Mesothelial cell of epicardium (in vitro differentiated cells): Measurements from ENCODE around the gene MMD. TPM values are rescaled to one million over a fixed set of nuclear protein-coding genes. Genes with fewer than 3 reads are reported as not detected.

Source experiments
- DNase-seq, 2 experiments: peaks; one replicate each; pipeline ENCODE4 v3.0.0; 2021; ENCODE audit warnings: low spot score in 2 of 2; ENCODE audit not compliant: unreplicated experiment in 2 of 2
- H3K27ac Mint-ChIP-seq: 2 replicates; pipeline ENCODE4 v1.8.0; 2021; ENCODE audit warnings: mixed read lengths
- H3K27me3 Mint-ChIP-seq: 2 replicates; pipeline ENCODE4 v1.8.0; 2021; ENCODE audit warnings: low read depth, mixed read lengths
- H3K36me3 Mint-ChIP-seq: 2 replicates; pipeline ENCODE4 v1.8.0; 2021; ENCODE audit warnings: mixed read lengths
- H3K4me1 Mint-ChIP-seq: 2 replicates; pipeline ENCODE4 v1.8.0; 2021; ENCODE audit warnings: mixed read lengths
- H3K4me3 Mint-ChIP-seq: 2 replicates; pipeline ENCODE4 v1.8.0; 2021; ENCODE audit warnings: mild to moderate bottlenecking, moderate library complexity, mixed read lengths
- H3K9me3 Mint-ChIP-seq: 2 replicates; pipeline ENCODE4 v1.8.0; 2021; ENCODE audit warnings: mixed read lengths
- total RNA-seq: library from RNA; stranded (reverse); gene quantifications from 3 replicates; pipeline ENCODE4 v1.2.1, GENCODE V29; 2021
- TF ChIP-seq, protein P1 (sequence below): fragments of 200-600 bp; sonication (generic); IDR thresholded peaks from one replicate; pipeline ENCODE4 v1.5.0; 2021; ENCODE audit warnings: antibody characterized with exemption; ENCODE audit not compliant: unreplicated experiment

The MMD gene
- total RNA-seq, 1 donor from 2014 or later = 36.6 TPM

DNA sequence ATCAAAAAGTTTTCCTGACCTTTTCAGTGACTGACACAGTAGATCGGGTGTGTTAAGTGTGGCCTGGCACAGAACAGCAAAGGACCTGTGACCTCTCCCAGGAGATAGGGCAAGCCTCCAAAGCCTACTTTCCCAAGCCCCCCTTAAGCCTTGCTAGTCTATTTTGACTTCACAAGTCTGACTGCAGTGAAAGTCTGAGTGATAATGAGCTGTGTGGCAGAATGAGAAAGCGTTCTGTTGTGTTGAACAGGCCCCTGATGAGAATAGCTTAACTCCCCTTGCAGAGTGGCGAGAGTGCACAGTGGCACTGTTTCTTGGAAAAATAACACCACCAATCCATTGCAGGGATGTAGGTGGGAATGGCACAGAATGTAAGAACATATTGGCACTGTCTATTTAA, 32.8 kb downstream of the MMD start:
- Mint-ChIP-seq H3K4me1 (peaks cover 16% of the 10 kb centered on the region), H3K36me3 (peaks cover 7% of the 10 kb centered on the region), H3K9me3 (no peaks in the 10 kb centered on the region), H3K4me3 (no peak overlapping the region), H3K27ac (peak overlapping the region; percentile 1), H3K27me3 (no peaks in the 10 kb centered on the region)
- TF ChIP-seq, protein P1, sequence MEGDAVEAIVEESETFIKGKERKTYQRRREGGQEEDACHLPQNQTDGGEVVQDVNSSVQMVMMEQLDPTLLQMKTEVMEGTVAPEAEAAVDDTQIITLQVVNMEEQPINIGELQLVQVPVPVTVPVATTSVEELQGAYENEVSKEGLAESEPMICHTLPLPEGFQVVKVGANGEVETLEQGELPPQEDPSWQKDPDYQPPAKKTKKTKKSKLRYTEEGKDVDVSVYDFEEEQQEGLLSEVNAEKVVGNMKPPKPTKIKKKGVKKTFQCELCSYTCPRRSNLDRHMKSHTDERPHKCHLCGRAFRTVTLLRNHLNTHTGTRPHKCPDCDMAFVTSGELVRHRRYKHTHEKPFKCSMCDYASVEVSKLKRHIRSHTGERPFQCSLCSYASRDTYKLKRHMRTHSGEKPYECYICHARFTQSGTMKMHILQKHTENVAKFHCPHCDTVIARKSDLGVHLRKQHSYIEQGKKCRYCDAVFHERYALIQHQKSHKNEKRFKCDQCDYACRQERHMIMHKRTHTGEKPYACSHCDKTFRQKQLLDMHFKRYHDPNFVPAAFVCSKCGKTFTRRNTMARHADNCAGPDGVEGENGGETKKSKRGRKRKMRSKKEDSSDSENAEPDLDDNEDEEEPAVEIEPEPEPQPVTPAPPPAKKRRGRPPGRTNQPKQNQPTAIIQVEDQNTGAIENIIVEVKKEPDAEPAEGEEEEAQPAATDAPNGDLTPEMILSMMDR = no peak
- DNase-seq = no peak

DNA sequence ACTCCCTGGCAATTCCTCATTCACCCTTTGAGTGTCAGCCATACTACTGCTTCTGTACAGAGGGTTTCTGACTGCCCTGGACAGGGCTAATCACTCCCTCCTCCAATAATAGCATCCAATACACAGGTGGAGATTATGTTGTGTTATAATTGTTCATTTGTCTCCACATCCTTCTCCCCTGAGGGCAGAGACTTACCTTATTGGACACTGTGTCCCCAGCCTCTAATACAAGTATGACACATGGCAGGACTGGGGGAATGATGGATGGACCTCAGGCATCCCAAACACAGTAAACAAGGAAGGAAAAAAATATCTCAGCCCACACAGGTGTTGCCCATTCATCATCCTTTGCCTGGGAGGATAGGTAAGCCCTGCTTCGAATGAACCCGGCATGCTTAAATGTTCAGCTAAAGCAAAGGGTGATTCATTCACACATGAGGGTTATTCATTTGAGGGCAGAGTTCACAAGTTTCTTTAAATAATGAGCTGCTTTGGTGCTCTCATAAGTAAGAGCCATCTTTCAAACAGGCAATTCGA, 34.8 kb downstream of the MMD start:
- no peak overlapping the region for H3K4me3 Mint-ChIP-seq
- no peaks in the 10 kb centered on the region for H3K36me3 Mint-ChIP-seq
- peaks cover under 1% of the 10 kb centered on the region for H3K27me3 Mint-ChIP-seq
- no peaks in the 10 kb centered on the region for H3K9me3 Mint-ChIP-seq
- H3K4me1 Mint-ChIP-seq = peaks cover 26% of the 10 kb centered on the region
- TF ChIP-seq, protein P1 = no peak
- DNase-seq = no peak
- no peak overlapping the region for H3K27ac Mint-ChIP-seq

DNA sequence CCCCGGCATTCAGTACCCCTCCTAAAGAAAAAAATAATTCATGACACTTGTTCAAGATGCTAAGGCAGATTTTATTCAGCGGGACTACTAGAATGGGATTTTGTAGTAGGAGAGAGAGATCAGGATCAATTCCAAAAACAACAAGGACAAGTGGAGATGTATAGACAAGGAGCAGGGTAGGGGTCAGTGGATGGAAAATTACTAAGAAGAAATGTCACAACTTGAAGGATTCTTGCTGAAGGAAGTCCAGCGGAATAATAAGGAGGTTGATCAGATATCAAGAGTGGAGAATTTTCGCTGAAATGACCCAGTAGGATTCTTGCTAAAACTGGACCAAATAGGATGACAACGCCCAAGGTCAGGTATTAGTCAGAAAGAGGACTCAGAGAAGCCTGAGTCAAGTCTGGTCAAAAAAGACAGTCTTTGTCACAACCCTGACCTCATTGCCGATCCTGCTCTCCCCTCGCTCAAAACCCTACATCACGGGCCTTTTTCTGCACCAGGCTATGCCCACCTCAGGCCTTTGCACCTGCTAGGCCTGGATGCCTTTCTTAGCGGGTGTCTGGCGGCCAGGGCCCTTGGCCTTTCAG, 36.9 kb downstream of the MMD start:
- TF ChIP-seq, protein P1 = no peak
- peaks cover 26% of the 10 kb centered on the region for H3K4me1 Mint-ChIP-seq
- H3K4me3 Mint-ChIP-seq = no peak overlapping the region
- DNase-seq = no peak
- H3K27me3 Mint-ChIP-seq = peaks cover 7% of the 10 kb centered on the region
- no peak overlapping the region for H3K27ac Mint-ChIP-seq
- no peaks in the 10 kb centered on the region for H3K9me3 Mint-ChIP-seq
- H3K36me3 Mint-ChIP-seq = no peaks in the 10 kb centered on the region

DNA sequence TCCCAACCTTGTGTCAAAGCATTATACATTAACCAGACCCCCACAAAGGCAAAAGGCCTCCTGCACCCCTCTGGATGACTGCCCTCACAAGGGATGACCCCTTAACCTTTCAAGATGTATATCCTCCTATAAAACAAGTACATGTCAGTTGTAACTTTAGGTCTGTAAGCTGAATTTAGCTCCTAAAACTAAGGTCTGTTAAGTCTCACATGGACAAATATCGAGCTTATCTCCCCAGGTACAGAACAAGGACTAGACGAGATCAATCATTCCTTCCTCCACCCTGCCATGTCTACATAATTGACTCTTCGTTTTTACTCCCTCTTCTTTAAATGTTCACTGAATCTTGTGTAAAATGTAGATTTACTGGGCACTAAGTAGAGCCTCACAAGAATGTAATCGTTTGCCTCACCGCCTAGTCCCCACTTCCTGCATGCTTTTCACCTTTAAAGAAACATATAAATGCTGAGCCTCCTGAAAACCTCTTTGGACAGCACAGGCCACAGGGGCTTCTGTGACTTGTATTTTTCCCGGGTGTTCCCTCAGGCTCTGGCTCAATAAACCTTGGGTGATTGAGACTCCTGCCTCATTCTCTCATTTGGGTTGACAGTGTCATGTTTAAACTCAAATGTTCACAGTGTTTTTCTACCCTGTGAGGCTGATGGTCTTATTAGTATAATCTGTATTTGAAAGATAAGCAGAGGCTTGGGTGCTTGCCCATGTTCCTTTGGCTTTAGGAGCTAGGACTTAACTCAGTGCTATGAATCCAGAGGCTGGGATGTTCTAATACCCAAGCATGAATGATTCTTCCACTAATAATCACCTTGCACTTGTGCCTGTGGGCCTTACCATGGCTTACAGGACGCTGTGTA, 37.6 kb downstream of the MMD start:
- peaks cover 7% of the 10 kb centered on the region for H3K27me3 Mint-ChIP-seq
- H3K36me3 Mint-ChIP-seq = no peaks in the 10 kb centered on the region
- peak overlapping the region; percentile 35 for H3K27ac Mint-ChIP-seq
- TF ChIP-seq, protein P1 = no peak
- H3K4me1 Mint-ChIP-seq = peaks cover 25% of the 10 kb centered on the region
- no peak overlapping the region for H3K4me3 Mint-ChIP-seq
- no peak for DNase-seq
- no peaks in the 10 kb centered on the region for H3K9me3 Mint-ChIP-seq

DNA sequence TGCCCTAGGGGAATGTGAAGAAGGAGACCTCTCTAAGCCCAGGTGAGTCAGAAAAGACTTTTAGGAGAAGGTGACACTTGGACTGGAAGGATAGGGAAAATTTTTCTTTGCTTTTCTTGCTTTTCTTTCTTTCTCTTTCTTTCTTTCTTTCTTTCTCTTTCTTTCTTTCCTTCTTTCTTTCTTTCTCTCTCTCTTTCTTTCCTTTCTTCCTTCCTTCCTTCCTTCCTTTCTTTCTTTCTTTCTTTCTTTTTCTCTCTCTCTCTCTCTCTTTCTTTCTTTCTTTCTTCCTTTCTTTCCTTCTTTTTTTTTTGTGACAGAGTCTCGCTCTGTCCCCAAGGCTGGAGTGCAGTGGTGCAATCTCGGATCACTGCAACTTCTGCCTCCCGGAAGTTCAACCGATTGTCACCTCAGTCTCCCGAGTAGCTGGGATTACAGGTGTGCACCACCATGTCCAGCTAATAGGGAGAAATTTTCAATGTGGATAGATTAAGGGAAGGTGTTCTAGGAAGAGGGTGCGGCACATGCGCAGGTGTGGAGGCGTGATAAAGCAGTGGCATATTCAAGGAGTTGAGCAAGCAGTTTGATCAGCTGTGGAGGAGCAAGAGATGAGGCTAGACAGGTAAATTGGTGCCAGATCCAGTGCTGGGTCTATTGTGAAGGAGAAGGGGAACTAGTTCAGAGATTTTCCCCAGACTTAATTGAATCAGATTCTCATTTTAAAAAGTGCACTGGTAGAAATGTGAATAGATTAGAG, 40.4 kb downstream of the MMD start:
- Mint-ChIP-seq H3K4me3 (no peak overlapping the region), H3K36me3 (no peaks in the 10 kb centered on the region), H3K27me3 (peaks cover 7% of the 10 kb centered on the region), H3K4me1 (peaks cover 21% of the 10 kb centered on the region), H3K27ac (no peak overlapping the region), H3K9me3 (no peaks in the 10 kb centered on the region)
- DNase-seq = no peak
- TF ChIP-seq, protein P1 = no peak
